ENCODE measurements around the gene ZNF391.

DNA sequence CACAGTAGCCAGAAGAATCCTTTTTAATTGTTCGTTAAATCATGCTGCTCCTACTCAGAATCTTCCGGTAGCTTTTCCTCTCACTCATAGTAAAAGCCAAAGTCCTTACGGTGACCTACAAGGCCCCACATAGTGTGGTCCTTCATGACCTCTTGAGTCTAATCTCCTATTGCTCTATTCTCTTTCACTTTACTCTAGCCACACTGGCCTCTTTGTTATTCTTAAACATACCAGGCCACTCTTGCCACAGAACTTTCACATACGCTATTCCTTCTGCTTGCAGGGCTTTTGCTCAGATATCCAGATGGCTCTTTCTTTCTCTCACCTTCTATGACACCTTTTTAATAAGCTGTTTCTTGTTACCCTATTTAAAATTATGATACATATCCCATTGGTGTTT, 25.7 kb downstream of the ZNF391 start:
- no peak for TF ChIP-seq POLR2AphosphoS5 (IDR thresholded peaks at IDR 0.05)
- TF ChIP-seq, protein P1, sequence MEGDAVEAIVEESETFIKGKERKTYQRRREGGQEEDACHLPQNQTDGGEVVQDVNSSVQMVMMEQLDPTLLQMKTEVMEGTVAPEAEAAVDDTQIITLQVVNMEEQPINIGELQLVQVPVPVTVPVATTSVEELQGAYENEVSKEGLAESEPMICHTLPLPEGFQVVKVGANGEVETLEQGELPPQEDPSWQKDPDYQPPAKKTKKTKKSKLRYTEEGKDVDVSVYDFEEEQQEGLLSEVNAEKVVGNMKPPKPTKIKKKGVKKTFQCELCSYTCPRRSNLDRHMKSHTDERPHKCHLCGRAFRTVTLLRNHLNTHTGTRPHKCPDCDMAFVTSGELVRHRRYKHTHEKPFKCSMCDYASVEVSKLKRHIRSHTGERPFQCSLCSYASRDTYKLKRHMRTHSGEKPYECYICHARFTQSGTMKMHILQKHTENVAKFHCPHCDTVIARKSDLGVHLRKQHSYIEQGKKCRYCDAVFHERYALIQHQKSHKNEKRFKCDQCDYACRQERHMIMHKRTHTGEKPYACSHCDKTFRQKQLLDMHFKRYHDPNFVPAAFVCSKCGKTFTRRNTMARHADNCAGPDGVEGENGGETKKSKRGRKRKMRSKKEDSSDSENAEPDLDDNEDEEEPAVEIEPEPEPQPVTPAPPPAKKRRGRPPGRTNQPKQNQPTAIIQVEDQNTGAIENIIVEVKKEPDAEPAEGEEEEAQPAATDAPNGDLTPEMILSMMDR (IDR thresholded peaks at IDR 0.05 in 8 of 11, conservative IDR thresholded peaks at IDR 0.05 in 3 of 11): no peak
